HepG2 (cell line): ENCODE results near the gene ABHD13. TPM values are rescaled to one million over a fixed set of nuclear protein-coding genes. Genes with fewer than 3 reads are reported as not detected.

Experiments used
- CEBPG ChIP-seq: IDR thresholded peaks from 2 replicates; pipeline ENCODE4 v1.6.1; 2016
- GATAD1 ChIP-seq: IDR thresholded peaks from 2 replicates; pipeline ENCODE4 v1.6.1; 2016; ENCODE audit warnings: missing genetic modification reagents, missing compliant biosample characterization
- MTA1 ChIP-seq: sonication (generic); formaldehyde crosslinking; IDR thresholded peaks from 2 replicates; pipeline ENCODE4 v1.4.0; 2020; ENCODE audit warnings: missing genetic modification reagents, mild to moderate bottlenecking, borderline replicate concordance
- STAG1 ChIP-seq: sonication (generic); formaldehyde crosslinking; IDR thresholded peaks from 2 replicates; pipeline ENCODE4 v1.4.0; 2020; ENCODE audit warnings: missing genetic modification reagents
- ZBTB4 ChIP-seq: sonication (generic); formaldehyde crosslinking; IDR thresholded peaks from 2 replicates; pipeline ENCODE4 v1.4.0; 2020; ENCODE audit warnings: missing genetic modification reagents, mild to moderate bottlenecking, borderline replicate concordance
- ZNF687 ChIP-seq: sonication (generic); formaldehyde crosslinking; IDR thresholded peaks from 2 replicates; pipeline ENCODE4 v1.5.1; 2020; ENCODE audit warnings: mild to moderate bottlenecking, missing genetic modification reagents, moderate library complexity
- ZNF788 ChIP-seq: sonication (generic); formaldehyde crosslinking; IDR thresholded peaks from 2 replicates; pipeline ENCODE4 v1.5.0; 2020; ENCODE audit warnings: mild to moderate bottlenecking, missing genetic modification reagents, borderline replicate concordance
- ZNF790 ChIP-seq: sonication (generic); formaldehyde crosslinking; IDR thresholded peaks from 2 replicates; pipeline ENCODE4 v1.8.0; 2022; ENCODE audit warnings: missing genetic modification reagents, mild to moderate bottlenecking, borderline replicate concordance
- polyA plus RNA-seq, 8 experiments: library from polyadenylated mRNA; depleted of rRNA in 3 of 8; stranded (reverse) in 7 of 8; unstranded in 1 of 8; fragments of >200 nt; fragmentation: Illumina TruSeq in 4 of 8; extraction: Trizol in 4 of 8; gene quantifications; 2 replicates each; pipeline versions ENCODE4 v1.2.1 to v1.2.3, GENCODE V29; 2011 to 2016; ENCODE audit warnings: low read depth in 4 of 8, missing spikeins in 1 of 8, mixed read lengths in 1 of 8; ENCODE audit not compliant: insufficient read depth in 1 of 8
- total RNA-seq, 5 experiments: library from RNA; depleted of rRNA; stranded (reverse); fragments of >200 nt; fragmentation: Illumina TruSeq; extraction: Trizol; gene quantifications; 2 replicates each; pipeline ENCODE4 v1.2.3, GENCODE V29; 2016; ENCODE audit warnings: low read depth in 1 of 5

The ABHD13 gene
- total and polyA plus RNA-seq, 2 of the 13 experiments (the other 11 are each of a cell fraction or from before 2014, with no cell fraction given): 4.3 to 6.2 TPM

GRCh38 chr13:108269601-108270328 is 51.6 kb downstream of the ABHD13 start, which contains the start of gene TNFSF13B (continued):
- TF ChIP-seq ZBTB4 (no peak), CEBPG (0 out of 2 replicates have a peak, but pooled peaks have one; percentile 25), ZNF788 (peak; percentile 57; the same call in 1 of the 2 replicates), GATAD1 (CRISPR knock-in tag) (no peak), ZNF687 (CRISPR knock-in tag) (peak; percentile 42; the same call in 1 of the 2 replicates), ZNF790 (CRISPR knock-in tag) (no peak), MTA1 (CRISPR knock-in tag) (no peak), STAG1 (CRISPR knock-in tag) (peak; percentile 25)
